Measurements from ENCODE around the gene MYCBPAP.

The MYCBPAP gene, protein sequence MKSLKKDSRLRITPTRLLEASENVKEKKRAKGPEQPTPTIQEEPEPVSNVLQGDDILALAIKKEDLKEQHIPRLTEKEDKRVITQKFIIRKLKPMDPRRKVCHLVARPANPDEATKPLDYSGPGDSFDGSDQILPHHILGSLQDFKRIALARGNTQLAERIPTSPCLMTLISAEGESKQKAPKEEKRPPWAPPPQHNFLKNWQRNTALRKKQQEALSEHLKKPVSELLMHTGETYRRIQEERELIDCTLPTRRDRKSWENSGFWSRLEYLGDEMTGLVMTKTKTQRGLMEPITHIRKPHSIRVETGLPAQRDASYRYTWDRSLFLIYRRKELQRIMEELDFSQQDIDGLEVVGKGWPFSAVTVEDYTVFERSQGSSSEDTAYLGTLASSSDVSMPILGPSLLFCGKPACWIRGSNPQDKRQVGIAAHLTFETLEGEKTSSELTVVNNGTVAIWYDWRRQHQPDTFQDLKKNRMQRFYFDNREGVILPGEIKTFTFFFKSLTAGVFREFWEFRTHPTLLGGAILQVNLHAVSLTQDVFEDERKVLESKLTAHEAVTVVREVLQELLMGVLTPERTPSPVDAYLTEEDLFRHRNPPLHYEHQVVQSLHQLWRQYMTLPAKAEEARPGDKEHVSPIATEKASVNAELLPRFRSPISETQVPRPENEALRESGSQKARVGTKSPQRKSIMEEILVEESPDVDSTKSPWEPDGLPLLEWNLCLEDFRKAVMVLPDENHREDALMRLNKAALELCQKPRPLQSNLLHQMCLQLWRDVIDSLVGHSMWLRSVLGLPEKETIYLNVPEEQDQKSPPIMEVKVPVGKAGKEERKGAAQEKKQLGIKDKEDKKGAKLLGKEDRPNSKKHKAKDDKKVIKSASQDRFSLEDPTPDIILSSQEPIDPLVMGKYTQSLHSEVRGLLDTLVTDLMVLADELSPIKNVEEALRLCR

DNA sequence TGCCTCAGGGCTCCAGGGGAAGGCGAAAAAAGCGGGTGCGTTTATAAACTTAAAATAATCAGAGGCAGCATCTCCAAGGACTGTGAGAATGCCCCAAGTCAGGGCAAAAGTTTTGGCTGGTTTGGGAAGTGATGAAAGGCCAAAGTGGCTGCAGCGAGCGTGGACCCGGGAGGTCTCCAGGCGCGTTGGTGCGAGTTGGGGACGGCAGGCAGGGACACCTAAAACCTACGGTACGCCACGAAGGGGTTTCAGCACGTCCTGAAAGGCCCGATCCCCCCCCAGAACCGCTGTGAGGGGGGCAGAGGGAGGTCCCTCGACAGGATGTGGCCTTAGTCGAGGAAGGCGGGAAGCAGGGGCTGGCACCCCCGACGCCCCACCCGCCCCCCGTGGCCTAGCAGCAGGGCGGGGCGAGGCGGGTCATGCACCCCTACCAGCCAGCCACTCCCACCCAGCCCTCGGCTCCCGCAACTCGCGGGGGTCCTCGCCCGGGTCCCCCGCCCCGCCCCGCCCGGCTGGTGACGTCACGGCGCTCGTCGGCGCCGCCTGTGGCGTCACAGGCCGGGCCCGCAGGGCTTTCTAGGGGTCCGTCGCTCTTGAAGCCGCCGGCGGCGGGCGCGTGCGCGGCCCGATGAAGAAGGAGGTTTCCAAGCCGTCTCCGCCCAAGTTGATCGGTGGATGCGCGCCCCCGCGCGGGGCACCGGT is at the start of gene MYCBPAP:
Gene MYCBPAP (plus strand): TSS at position 569 of the 702 bp plus-strand sequence. CDS start 236 bp downstream, outside the sequence.
- Histone ChIP-seq H3K9me3 (ENCODE audit: control insufficient read depth, insufficient read depth, low read length) (no peaks in the 10 kb centered on the region), H3K27me3 (ENCODE audit: control insufficient read depth, insufficient read depth, low read length) (no peaks in the 10 kb centered on the region), H3K4me3 (ENCODE audit: low read depth, low read length) (peak within 1 kb of the TSS; percentile 73), H3K36me3 (ENCODE audit: control insufficient read depth, insufficient read depth, low read length) (no peaks in the 10 kb centered on the region), H3K4me1 (ENCODE audit: control insufficient read depth, insufficient read depth, low read length) (peaks cover 4% of the 10 kb centered on the region), H3K9ac (ENCODE audit: low read depth, low read length) (peak within 1 kb of the TSS; percentile 28)

DNA sequence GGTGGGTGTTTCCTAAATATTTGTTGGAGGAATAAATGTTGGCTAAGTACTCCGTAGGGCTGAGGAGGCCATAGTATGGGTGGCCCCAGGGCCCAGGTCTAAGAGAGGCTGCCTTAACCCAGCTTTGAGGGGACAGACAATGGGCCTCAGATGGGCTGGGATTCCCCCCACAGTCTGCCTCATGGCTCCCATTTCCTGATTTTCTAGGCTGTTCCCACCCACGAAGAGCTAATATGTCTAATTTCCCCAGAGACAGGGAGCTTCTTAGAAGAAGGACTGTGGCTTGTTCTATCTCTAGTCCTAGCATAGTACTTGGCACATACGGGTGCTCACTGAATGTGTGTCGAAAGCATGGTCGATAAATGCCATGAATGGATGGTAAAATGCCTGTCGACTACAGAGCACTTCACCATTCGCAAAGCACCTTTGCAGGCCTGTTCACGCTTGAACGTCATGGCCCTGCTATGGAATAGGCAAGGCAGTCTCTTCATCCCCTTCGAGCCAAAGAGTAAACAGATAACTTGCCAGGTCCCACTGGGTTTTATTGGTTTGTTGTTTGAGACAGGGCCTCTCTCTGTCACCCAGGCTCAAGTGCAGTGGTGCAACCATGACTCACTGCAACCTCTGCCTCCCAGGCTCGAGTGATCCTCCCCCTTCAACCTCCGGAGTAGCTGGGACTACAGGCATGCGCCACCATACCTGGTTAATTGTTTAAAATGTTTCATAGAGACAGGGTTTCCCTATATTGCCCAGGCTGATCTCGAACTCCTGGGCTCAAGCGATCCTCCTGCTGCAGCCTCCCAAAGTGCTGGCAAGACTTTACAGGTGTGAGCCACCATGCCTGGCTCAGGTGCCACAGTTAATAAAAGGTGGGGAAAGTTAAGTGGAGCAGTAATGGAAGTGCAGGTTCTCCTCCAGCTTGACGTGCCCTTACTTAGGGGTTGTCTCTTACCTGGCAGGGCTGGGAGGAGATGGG is 49.2 kb upstream of the MYCBPAP start:
- H3K27me3 ChIP-seq (ENCODE audit: control insufficient read depth, insufficient read depth, low read length): no peaks in the 10 kb centered on the region
- H3K9ac ChIP-seq (ENCODE audit: low read depth, low read length): no peak overlapping the region
- H3K4me3 ChIP-seq (ENCODE audit: low read depth, low read length): no peak overlapping the region
- H3K4me1 ChIP-seq (ENCODE audit: control insufficient read depth, insufficient read depth, low read length): no peaks in the 10 kb centered on the region
- H3K9me3 ChIP-seq (ENCODE audit: control insufficient read depth, insufficient read depth, low read length): no peaks in the 10 kb centered on the region
- peaks cover 3% of the 10 kb centered on the region for H3K36me3 ChIP-seq (ENCODE audit: control insufficient read depth, insufficient read depth, low read length)

DNA sequence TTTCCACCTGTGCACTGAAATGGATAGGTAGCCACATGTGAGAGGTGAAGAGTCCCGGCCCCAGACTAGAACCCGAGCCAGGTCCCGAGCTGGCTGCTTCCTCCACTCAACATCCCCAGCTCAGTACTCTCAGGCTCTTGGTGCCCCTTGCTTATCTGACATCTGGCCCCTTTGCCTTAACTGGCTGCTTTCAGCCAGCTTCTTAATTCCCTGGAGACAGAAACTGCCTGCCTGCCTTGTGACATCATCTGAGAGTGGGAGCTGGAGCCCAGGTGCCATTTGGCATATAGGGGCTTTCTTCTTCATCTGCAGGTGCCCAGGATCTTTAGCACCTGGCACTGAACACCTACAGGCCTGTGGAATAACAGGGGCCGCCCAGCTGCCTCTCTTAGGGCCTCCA is 48.5 kb upstream of the MYCBPAP start:
- H3K27me3 ChIP-seq (ENCODE audit: control insufficient read depth, insufficient read depth, low read length): no peaks in the 10 kb centered on the region
- no peaks in the 10 kb centered on the region for H3K4me1 ChIP-seq (ENCODE audit: control insufficient read depth, insufficient read depth, low read length)
- peaks cover 3% of the 10 kb centered on the region for H3K36me3 ChIP-seq (ENCODE audit: control insufficient read depth, insufficient read depth, low read length)
- H3K4me3 ChIP-seq (ENCODE audit: low read depth, low read length): no peak overlapping the region
- no peak overlapping the region for H3K9ac ChIP-seq (ENCODE audit: low read depth, low read length)
- H3K9me3 ChIP-seq (ENCODE audit: control insufficient read depth, insufficient read depth, low read length): no peaks in the 10 kb centered on the region

DNA sequence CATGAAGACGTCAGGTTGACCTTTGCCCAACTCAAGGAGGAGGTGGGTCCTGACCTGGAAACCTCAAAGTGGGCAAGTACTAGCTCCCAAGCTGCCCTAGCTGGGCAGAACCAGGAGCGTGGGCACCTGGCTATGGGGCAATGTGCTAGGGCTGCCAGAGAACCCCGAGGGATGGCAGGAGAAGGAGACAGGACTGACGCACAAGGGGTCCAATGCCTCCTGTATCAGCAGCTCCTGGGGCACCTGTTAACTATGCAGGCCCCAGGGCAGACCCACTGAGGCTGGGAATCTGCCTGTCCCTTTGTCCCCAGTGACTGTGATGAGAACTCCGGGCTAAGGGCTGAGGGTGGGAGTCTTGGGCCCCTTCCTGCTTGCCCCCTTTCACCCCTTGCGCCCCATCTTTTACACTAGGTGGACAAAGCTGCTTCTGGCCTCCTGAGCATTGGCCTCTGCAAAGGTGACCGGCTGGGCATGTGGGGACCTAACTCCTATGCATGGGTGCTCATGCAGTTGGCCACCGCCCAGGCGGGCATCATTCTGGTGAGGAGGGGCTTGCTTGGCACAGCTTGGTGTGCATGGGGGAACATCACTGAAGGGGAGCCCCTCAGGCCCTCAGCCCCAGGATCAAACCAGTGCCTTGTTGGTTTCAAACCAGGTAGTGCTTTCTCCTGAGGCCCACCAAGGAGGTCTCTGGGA is 47.3 kb upstream of the MYCBPAP start:
- H3K36me3 ChIP-seq (ENCODE audit: control insufficient read depth, insufficient read depth, low read length): peaks cover 3% of the 10 kb centered on the region
- H3K9me3 ChIP-seq (ENCODE audit: control insufficient read depth, insufficient read depth, low read length): no peaks in the 10 kb centered on the region
- H3K4me3 ChIP-seq (ENCODE audit: low read depth, low read length): no peak overlapping the region
- H3K27me3 ChIP-seq (ENCODE audit: control insufficient read depth, insufficient read depth, low read length): no peaks in the 10 kb centered on the region
- H3K4me1 ChIP-seq (ENCODE audit: control insufficient read depth, insufficient read depth, low read length): no peaks in the 10 kb centered on the region
- no peak overlapping the region for H3K9ac ChIP-seq (ENCODE audit: low read depth, low read length)

DNA sequence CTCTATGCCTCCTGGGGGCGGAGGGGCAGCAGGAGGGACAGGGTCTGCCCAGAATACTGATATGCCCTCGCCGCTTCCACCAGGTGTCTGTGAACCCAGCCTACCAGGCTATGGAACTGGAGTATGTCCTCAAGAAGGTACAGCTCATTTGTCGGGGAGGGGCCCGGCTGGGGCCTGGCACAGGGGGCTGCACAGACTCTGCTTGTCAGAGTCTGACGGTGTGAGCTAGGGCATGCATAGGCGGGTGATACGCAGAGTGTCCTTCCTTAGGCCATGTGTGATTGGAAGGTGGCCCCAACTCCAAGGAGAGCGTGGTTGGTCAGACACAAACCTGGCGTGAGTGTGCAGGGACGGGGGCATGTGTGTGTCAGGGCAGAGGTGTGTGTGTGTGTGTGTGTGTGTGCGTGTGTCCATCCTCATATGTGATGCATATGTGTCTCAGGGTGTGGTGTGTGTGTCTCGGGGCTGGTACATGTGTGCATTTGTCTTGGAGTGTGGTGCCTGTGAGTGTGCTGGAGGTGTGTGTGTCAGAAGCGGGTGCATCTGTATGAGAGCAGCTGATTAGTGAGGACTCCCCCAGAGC is 46.6 kb upstream of the MYCBPAP start:
- no peak overlapping the region for H3K9ac ChIP-seq (ENCODE audit: low read depth, low read length)
- no peaks in the 10 kb centered on the region for H3K27me3 ChIP-seq (ENCODE audit: control insufficient read depth, insufficient read depth, low read length)
- H3K4me3 ChIP-seq (ENCODE audit: low read depth, low read length): no peak overlapping the region
- H3K36me3 ChIP-seq (ENCODE audit: control insufficient read depth, insufficient read depth, low read length): peaks cover 3% of the 10 kb centered on the region
- no peaks in the 10 kb centered on the region for H3K9me3 ChIP-seq (ENCODE audit: control insufficient read depth, insufficient read depth, low read length)
- no peaks in the 10 kb centered on the region for H3K4me1 ChIP-seq (ENCODE audit: control insufficient read depth, insufficient read depth, low read length)

DNA sequence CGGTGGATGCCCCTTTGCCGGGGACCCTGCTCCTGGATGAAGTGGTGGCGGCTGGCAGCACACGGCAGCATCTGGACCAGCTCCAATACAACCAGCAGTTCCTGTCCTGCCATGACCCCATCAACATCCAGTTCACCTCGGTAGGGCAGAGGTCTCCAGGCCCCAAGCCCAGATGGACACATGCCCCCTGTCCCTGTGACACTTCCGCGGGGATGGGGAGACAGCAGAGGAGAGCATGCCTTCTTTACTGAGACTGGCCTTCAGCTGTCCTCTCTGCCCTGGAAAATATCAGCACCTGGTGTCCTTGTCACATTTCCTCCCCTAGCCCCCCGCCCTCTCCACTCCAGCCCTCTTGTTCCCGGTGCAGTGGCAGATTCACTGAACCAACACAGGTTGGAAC is 45.8 kb upstream of the MYCBPAP start:
- H3K4me1 ChIP-seq (ENCODE audit: control insufficient read depth, insufficient read depth, low read length): no peaks in the 10 kb centered on the region
- no peaks in the 10 kb centered on the region for H3K9me3 ChIP-seq (ENCODE audit: control insufficient read depth, insufficient read depth, low read length)
- H3K36me3 ChIP-seq (ENCODE audit: control insufficient read depth, insufficient read depth, low read length): peaks cover 3% of the 10 kb centered on the region
- H3K9ac ChIP-seq (ENCODE audit: low read depth, low read length): no peak overlapping the region
- H3K4me3 ChIP-seq (ENCODE audit: low read depth, low read length): no peak overlapping the region
- H3K27me3 ChIP-seq (ENCODE audit: control insufficient read depth, insufficient read depth, low read length): peaks cover 1% of the 10 kb centered on the region

DNA sequence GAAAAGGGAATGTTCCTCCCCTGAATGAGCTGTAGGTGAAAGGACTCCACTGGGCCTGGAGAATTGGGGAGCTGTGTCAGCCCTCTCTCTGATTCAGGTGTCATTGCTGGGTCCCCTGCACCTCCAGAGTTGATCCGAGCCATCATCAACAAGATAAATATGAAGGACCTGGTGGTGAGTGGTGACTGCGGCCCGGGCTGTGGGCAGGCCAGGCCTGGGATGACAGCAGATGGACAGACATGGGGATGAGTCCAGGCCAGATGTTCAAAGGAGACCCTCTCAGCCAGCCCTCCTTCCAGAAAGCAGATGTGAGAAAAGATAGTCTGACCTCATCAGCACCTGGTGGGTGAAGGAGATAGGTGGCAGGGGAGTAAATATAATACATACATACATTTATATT is 44.1 kb upstream of the MYCBPAP start:
- Histone ChIP-seq H3K27me3 (ENCODE audit: control insufficient read depth, insufficient read depth, low read length) (peaks cover 15% of the 10 kb centered on the region), H3K36me3 (ENCODE audit: control insufficient read depth, insufficient read depth, low read length) (peaks cover 3% of the 10 kb centered on the region), H3K4me1 (ENCODE audit: control insufficient read depth, insufficient read depth, low read length) (peaks cover 4% of the 10 kb centered on the region), H3K9me3 (ENCODE audit: control insufficient read depth, insufficient read depth, low read length) (no peaks in the 10 kb centered on the region), H3K4me3 (ENCODE audit: low read depth, low read length) (no peak overlapping the region), H3K9ac (ENCODE audit: low read depth, low read length) (no peak overlapping the region)

DNA sequence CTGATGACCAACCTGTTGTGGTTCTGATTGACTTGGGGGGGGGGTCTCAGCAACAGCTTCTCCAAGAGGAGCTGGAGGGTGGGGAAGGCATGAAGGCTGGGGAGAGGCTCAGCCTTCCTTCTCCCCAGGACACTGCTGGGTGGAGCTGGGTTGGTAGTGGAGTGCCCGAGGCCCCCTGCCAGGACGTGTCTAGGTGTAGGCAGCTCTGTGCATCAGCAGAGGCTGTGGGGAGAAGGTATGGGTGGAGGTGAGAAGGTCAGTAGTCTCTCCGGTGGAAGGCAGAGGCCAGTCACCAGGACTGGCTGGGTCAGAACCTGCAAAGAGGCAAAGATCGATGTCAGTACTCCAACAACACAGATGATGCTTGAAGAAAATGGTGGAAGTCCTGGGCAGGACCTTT is 43.5 kb upstream of the MYCBPAP start:
- Histone ChIP-seq H3K4me3 (ENCODE audit: low read depth, low read length) (no peak overlapping the region), H3K4me1 (ENCODE audit: control insufficient read depth, insufficient read depth, low read length) (peaks cover 4% of the 10 kb centered on the region), H3K27me3 (ENCODE audit: control insufficient read depth, insufficient read depth, low read length) (peaks cover 18% of the 10 kb centered on the region), H3K9ac (ENCODE audit: low read depth, low read length) (no peak overlapping the region), H3K9me3 (ENCODE audit: control insufficient read depth, insufficient read depth, low read length) (no peaks in the 10 kb centered on the region), H3K36me3 (ENCODE audit: control insufficient read depth, insufficient read depth, low read length) (peaks cover 3% of the 10 kb centered on the region)

DNA sequence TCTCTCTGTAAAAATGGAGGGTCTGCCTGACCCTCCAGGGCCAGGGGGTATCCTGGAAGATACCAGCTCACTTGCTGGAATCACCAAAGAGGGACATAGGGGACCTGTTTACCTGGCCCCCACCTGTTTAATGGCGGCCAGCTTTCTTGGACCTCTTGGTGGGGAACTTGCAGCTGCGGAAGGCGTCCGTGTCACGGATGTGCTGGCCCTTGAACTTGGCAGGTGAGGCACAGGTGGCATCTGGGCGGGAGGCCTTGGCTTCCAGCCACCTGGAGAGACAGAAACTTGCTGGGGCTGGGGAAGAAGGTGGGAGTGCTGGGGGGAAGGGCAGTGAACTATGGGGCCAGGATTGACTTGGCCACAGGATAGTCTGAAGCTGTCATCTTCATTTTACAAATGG is 43.1 kb upstream of the MYCBPAP start:
- H3K4me3 ChIP-seq (ENCODE audit: low read depth, low read length): no peak overlapping the region
- peaks cover 3% of the 10 kb centered on the region for H3K36me3 ChIP-seq (ENCODE audit: control insufficient read depth, insufficient read depth, low read length)
- no peaks in the 10 kb centered on the region for H3K9me3 ChIP-seq (ENCODE audit: control insufficient read depth, insufficient read depth, low read length)
- H3K9ac ChIP-seq (ENCODE audit: low read depth, low read length): no peak overlapping the region
- H3K4me1 ChIP-seq (ENCODE audit: control insufficient read depth, insufficient read depth, low read length): peaks cover 4% of the 10 kb centered on the region
- peaks cover 20% of the 10 kb centered on the region for H3K27me3 ChIP-seq (ENCODE audit: control insufficient read depth, insufficient read depth, low read length)

DNA sequence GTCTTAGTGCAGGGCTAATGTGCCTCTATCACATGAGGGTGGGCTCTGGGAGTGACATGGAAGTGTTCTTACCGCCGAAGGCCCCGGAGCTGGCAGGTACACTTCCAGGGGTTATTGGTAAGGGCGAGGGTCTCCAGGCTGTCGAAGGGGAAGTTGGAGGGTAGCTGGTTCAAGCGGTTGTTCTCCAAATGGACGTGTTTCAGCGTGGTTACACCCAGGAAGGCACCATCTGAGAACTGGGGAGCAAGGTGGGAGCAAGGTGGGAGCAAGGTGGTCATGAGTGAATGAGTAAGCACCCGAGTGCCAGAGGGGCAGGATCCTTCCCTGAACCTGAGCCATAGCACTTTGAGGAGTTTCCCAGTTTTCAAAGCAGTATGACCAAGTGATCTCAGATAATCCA is 42.6 kb upstream of the MYCBPAP start:
- H3K9me3 ChIP-seq (ENCODE audit: control insufficient read depth, insufficient read depth, low read length): no peaks in the 10 kb centered on the region
- H3K9ac ChIP-seq (ENCODE audit: low read depth, low read length): no peak overlapping the region
- peaks cover 4% of the 10 kb centered on the region for H3K4me1 ChIP-seq (ENCODE audit: control insufficient read depth, insufficient read depth, low read length)
- H3K27me3 ChIP-seq (ENCODE audit: control insufficient read depth, insufficient read depth, low read length): peaks cover 20% of the 10 kb centered on the region
- peaks cover 3% of the 10 kb centered on the region for H3K36me3 ChIP-seq (ENCODE audit: control insufficient read depth, insufficient read depth, low read length)
- H3K4me3 ChIP-seq (ENCODE audit: low read depth, low read length): no peak overlapping the region
